ENCODE results near the gene MINDY2.
A peak's percentile ranks its signal among the peaks of the same experiment; 100 is the strongest.
"Not testable (repeated sequence)": the region's sequence is repeated elsewhere in the genome, so short reads cannot be mapped to it uniquely, and the experiment has no call there.

MINDY2 gene

DNA sequence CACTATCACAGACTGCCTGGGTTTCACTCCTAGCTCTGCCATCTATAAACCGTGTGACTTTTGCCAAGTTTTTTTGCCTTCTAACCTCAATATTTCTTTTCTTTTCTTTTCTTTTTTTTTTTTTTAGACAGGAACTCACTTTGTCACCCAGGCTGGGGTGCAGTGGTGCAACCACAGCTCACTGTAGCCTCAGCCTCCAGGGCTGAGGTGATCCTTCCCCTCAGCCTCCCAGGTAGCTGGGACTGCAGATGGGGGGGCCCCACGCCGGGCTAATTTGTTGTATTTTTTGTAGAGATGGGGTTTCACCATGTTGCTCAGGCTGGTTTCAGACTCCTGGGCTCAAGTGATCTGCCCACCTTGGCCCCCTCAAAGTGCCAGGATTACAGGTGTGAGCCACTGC lies 18.4 kb upstream of the MINDY2 start:
- DNase-seq (ENCODE audit: low read depth, low spot score) = no peak

DNA sequence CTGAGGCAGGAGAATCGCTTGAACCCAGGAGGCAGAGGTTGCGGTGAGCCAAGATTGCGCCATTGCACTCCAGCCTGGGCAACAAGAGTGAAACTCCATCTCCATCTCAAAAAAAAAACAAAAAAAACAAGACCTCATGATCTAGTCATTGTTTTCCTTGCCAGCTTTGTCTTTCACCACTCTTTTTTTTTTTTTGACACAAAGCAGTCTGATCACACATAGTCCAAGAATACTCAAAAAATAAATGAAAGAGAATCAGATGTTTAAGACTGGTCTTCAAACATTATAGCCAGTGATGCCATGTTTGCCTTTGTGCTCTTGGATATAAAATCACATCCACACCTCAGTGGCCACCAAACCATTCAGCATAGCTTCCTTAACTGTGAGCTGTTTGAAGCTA lies 15.8 kb upstream of the MINDY2 start:
- DNase-seq (ENCODE audit: low read depth, low spot score) = no peak

DNA sequence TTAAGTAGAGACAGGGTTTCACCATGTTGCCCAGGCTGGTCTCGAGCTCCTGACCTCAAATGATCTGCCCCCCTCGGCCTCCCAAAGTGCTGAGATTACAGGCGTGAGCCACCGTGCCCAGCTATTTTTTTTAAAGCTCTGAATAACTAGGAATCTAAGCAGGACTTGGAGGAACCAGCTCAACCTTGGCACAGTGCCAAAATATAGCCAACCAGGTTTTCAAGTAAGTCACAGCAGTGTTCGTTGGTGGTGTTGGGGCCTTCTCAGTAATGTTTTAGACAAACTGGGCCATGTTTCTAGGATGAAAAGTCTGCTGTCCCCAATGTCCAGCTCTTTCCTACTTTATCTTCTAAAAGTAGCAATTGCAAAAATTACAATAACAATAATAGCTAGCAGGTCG lies 15.1 kb upstream of the MINDY2 start:
- DNase-seq (ENCODE audit: low read depth, low spot score) = no peak

DNA sequence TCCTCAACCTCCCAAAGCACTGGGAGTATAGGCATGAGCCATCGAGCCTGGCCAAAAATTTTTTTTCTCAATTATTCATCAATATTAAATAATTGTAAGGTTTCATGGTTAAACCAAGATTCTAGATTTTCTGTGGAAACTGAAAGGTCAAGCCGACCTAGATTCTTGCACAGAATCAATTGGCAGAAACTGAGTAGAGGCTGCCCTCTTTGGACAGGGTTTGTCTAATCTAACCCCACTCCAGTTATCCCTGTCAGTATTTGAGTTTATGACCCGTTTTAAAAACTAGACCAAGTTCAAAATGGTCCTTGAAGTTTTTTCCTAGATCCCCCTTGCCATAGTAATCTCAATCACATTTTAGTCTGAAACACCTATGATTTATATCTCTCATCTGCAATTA lies 13.0 kb upstream of the MINDY2 start:
- DNase-seq (ENCODE audit: low read depth, low spot score) = no peak

DNA sequence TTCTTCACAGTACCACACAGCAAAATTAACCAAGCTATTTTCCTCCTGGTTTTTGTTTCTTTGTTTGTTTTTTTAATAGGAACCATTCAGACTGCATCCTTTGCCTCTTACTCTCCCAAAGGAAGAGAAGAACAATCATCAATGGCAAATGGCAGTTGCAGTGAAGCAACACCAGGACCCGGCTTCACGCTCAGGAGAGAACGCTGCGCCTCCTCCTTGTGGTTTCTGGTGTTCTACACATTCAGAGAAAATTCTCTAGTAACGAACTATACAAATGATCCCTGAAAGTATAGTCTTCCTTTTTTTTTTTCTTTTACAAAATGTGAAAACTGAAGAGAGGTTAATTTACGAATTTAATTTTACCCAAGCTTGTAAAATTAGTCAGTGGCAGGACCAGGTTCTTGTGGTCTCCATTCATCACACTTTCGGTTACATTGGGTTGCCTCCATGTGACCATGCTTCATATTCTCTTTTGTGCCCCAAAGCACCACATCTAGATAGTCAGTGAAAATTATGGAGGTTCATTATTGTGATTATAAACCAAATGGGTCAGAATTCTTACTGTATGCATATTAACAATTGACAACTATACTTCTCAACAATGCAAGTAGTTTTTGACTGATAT lies 10.6 kb upstream of the MINDY2 start:
- no peak for DNase-seq (ENCODE audit: low read depth, low spot score)

DNA sequence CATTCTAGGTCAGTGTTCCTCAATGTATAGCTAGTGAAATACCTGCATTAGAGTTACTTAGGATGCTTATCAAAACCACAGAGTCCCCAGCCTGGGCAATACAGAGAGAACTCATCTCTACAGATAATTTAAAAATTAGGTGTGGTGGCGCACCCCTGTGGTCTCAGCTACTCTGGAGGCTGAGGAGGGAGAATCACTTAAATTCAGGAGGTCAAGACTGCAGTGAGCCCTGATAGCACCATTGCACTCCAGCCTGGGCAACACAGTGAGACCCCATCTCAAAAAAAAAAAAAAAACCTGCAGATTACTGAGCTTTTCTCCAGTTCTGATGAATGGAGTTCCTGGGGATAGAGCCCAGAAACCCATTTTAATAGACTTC lies 10.1 kb upstream of the MINDY2 start:
- no peak for DNase-seq (ENCODE audit: low read depth, low spot score)

DNA sequence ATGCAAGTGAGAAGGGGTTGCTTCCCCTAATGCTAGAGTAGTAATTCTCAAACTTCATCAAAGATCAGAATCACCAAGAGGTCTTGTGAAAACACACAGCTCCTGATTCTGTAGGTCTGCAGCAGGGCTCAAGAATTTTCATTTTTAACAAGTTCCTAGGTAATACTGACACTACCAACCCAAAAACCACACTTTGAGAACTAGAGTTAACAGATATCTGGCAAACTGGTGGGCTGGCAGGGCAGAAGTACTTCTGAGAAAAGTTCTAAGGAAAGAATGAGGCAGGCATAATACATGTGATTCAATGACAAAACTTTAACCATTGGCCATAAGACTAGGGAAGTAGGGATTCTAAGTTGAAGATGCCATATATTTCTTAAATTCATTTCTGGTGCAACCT lies 8.8 kb upstream of the MINDY2 start:
- no peak for DNase-seq (ENCODE audit: low read depth, low spot score)

DNA sequence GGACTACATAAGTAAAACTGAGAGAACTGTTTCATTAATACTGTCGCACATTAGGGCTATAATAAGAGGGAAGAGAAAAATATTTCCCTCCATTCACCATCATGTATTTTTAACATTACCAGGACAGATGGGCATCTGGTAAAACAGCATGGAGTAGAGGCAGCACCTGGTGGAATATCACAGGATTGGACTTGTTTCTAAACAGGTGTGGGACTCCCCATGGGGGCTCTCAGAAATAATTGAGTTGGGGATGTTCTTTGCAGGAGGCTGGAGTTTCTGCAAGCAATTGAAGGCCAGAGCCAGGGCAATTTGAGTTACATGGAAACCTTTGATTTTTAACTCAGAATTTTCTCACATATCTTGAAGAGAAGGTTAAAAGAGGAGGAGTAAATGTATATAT lies 8.4 kb upstream of the MINDY2 start:
- DNase-seq (ENCODE audit: low read depth, low spot score) = no peak

DNA sequence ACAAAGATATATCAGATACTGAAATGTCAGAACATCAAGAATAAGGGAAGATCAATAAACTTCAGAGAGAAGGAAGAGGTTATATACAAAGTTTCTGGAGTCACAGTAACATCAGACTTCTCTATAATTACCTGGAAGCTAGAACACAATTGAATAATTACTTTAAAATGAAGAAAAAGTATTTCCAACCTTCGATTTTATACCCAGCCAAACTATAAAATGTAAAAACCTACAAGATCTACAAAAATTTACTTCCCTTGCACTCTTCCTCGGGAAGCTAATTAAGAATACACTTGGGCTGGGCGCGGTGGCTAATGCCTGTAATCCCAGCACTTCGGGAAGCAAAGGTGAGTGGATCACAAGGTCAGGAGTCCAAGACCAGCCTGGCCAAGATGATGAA lies 6.6 kb upstream of the MINDY2 start:
- no peak for DNase-seq (ENCODE audit: low read depth, low spot score)

DNA sequence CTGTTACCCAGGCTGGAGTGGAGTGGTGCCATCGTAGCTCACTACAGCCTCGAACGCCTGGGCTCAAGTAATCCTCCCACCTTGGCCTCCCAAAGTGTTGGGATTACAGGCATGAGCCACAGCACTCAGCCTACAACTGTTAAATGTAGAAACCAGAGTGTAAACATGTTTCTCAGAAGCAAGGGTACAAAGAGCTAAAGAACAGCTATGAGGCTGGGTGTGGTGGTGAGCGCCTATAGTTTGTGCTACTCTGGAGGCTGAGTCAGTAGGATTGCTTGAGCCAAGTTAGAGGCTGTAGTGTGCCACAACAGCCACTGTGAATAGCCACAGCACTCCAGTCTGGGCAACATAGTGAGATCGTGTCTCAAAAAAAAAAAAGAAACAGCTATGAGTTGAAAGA lies 4.8 kb upstream of the MINDY2 start:
- no peak for DNase-seq (ENCODE audit: low read depth, low spot score)

DNA sequence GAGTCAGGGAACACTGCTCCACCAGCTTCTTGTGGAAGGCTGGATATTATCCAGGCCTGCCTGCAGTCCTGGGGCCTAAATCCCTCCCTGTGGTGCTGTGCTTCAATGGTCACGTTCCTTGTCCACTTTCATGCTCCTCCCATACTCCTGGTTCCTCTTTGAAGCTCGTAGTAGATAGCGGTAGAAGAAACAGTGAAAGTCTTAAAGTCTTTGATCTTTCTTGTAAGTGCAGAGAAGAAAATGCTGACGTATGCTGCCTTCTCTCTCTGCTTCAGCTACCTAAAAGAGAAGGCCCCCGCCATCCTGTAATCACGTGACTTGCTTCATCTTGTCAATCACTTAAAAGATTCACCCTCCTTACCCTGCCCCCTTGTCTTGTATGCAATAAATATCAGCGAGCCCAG lies 2.5 kb upstream of the MINDY2 start:
- peak; percentile 58 for DNase-seq (ENCODE audit: low read depth, low spot score)

DNA sequence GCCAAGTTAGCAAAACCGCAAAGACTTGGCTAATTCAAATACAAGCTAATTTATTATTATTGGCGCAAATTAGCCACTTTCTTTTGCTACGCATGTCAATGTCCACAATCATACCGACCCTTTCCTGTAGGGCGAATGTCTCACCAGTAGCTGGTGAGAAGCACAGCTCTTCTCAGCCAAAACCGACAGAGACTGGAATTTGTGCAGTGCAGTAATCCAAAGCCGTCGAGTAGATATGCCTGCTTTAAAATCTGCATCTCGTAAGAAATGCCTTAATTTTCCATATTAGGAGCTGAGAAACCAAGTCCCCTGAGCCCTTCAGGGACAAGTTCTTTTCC lies 614 bp upstream of the MINDY2 start:
- no peak for DNase-seq (ENCODE audit: low read depth, low spot score)

DNA sequence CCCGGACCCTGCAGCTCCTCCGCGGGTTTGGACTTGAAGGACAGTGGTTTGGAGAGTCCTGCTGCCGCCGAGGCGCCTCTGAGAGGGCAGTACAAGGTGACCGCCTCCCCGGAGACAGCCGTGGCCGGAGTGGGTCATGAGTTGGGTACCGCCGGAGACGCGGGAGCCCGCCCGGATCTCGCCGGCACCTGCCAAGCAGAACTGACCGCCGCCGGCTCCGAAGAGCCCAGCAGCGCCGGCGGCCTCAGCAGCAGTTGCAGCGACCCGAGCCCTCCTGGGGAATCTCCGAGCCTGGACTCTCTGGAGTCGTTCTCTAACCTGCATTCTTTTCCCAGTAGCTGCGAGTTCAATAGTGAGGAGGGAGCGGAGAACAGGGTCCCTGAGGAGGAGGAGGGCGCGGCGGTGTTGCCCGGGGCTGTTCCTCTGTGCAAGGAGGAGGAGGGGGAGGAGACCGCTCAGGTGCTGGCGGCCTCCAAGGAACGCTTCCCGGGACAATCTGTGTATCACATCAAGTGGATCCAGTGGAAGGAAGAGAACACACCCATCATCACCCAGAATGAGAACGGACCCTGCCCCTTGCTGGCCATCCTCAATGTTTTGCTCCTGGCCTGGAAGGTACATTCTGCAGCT lies 634 bp downstream of the MINDY2 start:
- DNase-seq (ENCODE audit: low read depth, low spot score) = peak; percentile 89

DNA sequence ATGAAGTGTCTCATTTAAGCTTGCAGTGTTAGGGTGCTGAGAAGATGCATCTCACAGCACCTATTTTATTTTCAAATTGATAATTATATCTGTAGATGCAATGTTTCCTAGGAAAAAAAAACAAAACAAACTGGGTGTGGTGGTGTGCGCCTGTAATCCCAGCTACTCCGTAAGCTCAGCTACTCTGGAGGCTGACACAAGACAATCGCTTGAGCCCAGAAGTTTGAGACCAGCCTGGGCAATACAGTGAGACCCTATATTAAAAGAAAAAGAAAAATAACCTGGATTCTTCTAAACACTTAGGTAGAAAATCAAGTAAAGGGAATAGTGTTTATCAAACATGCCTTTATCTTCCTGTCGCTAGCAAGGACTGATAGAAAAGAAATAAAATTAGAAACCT lies 1.9 kb downstream of the MINDY2 start:
- no peak for DNase-seq (ENCODE audit: low read depth, low spot score)

DNA sequence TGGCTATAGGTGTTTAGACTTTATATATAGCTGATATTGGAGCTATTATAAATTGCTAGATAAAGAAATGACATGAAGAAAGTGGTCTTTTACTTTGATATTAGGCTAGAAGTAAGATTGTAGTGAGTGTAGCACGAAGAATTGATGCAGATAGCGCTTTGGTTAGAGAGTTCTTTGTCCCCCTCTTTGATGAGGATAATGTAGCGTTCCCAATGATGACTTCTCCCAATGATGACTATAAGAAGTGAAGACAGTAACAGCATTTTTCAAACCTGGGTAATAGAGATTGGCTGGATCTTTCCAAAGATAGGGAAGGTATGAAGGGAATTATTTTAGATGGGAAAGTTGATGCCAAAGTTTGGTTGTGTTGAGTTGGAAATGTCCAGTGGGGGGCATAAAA lies 4.3 kb downstream of the MINDY2 start:
- no peak for DNase-seq (ENCODE audit: low read depth, low spot score)

DNA sequence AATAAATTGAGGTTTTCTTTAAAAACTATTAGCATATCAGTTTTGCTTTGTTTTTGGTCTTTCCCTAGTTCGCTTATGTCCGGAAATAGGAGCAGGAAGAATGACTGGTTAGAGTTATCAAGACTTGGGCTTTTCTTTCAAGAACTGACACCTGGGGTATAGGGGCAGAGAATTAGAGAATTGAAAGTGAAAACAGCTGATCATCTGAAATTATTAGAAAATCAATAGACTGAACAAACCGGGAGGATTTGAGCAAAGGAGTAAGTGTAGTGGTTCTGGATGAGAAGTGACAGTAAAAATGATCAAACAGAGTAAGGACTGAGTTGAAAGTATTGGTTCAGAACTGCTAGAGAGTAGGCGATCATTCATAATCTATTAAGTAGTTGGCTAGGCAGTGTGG lies 6.0 kb downstream of the MINDY2 start:
- DNase-seq (ENCODE audit: low read depth, low spot score) = no peak

DNA sequence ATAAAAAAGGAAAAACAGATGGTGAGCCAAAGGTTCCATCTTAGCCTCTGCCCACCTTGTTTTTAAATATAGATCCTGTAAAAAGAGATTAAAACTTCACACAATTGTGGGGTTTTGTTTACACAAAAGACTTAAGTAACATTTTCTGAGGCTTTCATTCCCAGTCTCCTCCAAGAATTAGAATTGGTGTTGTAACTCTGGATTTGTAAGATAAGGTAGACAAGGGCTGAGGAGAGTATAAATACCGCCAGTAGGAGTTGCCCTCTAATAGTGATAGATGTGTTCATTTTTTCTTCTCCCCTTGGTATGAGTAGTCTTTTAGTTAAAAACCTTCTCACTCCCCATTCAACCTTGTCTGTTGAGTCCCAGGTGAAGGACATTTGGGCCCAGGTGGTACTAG lies 8.5 kb downstream of the MINDY2 start:
- DNase-seq (ENCODE audit: low read depth, low spot score) = no peak

DNA sequence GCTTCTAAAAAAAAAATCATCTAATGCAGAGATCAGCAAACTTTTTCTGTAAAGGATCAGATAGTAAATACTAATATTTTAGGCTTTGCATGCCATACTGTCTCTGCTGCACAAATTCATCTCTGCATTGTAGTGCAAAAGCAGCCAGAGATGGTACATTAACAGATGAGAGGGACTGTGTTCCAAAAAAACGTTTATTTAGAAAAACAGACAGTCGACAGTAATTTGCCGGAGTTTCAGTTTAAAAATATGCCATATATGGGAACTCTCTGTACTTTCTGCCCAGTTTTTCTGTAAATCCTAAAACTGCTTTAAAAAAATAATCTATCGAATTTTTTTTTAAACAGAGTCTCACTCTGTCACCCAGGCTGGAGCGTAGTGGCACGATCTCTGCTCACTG lies 14.3 kb downstream of the MINDY2 start:
- no peak for DNase-seq (ENCODE audit: low read depth, low spot score)

DNA sequence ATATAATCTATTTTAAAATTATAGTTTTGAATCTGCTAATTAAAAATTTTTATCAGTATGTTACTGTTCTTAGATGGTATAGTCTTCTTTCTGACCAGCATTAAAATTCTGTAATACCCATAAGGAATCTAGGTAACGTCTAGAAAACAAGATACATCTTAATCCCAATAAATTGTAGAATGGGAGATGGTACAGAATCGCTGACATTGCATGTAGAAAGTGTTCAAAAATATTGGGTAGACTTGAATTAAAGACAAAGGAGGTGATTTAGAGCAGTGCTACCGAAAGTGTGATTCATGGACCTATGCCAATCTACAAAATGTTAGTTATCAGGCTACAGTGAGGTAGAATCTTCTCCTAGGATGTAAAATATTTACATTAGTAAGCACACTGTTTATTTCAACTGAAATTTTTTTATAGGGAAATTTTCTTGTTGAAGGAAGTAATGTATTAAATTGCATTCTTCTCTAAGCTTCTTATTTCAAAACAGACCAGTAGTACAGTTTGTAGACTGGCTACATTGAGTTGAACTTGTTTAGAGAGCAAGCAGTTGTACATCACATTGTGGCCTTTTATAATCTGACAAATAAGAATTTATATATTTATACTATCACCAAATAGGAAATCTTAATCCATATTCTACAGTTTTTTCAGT lies 17.1 kb downstream of the MINDY2 start:
- no peak for DNase-seq (ENCODE audit: low read depth, low spot score)

DNA sequence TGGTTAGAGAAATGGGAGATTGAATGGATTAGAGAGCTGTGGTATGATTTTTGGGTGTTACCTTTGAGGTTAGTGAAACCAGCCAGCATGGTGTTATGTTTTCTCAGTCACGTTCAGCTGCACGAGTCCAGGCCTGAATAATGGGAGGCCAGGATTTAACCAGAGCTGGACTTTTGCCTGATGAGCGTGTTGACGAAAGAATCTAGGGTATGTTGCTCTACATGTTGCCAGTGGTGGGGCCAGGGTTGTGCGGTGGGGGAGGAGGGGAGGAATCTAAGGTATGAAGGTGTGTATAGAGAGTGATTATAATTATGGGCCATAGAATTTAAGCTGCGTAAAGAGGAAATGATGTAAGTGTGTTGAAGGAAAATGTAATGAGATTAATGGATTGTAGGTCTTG lies 22.8 kb downstream of the MINDY2 start:
- peak; percentile 30 for DNase-seq (ENCODE audit: low read depth, low spot score)

DNA sequence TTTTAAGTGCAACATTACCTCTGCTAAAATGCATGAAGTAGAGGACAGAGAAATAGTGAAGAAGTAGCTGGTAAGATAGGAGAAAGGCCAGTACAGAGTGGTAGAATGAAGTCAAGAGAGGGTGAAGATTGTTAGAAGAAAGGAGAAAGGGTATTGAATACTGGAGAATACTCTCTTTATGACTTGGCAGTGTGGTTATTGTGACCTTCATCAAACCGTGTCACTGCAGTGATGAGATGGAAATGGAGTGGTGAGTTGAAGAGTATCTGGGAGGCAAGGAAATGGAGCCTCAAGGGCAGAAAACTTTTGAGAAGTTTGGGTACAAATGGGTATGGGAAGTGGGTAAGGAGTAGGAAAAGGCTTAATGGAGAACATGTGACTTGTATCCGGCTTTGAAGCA lies 24.7 kb downstream of the MINDY2 start:
- no peak for DNase-seq (ENCODE audit: low read depth, low spot score)

DNA sequence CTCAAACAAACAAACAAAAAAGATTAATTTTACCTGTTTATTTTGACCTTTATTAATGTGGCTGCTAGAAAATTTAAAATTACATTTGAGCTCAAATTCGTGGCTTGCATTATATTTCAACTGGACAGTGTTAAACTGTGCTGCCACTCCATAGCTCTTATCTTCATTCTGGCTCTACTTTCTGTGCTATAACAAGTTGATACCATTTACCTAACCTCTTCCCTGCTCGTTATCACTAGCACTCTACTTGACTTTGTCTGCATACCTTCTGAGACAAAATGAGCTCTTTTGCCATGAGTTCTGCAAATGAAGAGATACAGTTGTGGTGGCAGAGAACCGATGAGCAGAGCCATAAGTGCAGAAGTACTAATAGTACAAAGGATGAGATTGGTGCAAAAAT lies 26.4 kb downstream of the MINDY2 start:
- no peak for DNase-seq (ENCODE audit: low read depth, low spot score)

DNA sequence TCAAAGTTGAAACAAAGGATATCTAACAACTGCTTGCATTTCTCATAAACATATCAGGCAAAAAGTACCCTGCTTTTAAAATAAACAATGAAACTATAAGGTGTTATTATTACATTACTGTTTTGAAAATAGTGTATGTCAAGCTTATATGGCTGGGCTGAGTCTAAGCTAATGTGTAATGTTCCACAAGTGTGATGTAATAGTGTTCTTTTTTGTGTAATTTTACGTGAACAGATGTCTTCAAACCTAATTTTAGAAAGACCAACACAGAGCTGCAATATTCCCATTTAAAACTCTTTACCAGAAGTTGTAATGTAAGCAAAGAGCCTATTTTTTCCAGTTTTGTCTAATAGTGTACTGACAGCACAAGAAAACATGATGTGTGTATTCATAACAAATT lies 34.0 kb downstream of the MINDY2 start:
- no peak for DNase-seq (ENCODE audit: low read depth, low spot score)

DNA sequence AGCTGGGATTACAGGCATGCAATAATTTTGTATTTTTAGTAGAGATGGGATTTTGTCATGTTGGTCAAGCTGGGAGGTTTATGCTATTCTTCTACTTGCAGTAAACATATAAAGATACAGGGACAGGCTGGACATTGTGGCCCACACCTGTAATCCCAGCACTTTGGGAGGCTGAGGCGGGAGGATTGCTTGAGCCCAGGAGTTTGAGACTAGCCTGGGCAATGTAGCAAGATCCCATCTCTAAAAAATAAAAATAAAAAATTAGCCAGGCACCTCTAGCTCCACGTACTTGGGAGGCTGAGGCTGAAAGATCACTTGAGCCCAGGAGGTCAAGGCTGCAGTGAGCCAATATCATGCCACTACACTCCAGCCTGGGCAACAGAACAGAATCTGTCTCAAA lies 52.2 kb downstream of the MINDY2 start:
- not testable (repeated sequence) for DNase-seq (ENCODE audit: low read depth, low spot score)
